Glomerular visceral epithelial cell (primary cell): ENCODE data around the gene STAC2.

Experiments
- DNase-seq: peaks from one replicate; pipeline ENCODE4 v3.0.0-alpha.2; 2016; ENCODE audit errors: extremely low spot score

The STAC2 gene

GRCh38 chr17:39161962-39162361, 63.8 kb downstream of the STAC2 start:
- no peak for DNase-seq
